Lung (tissue), 12 donors: ENCODE measurements around the gene SDR9C7. TPM values are rescaled to one million over a fixed set of nuclear protein-coding genes. Genes with fewer than 3 reads are reported as not detected.

Source experiments
- ATAC-seq: fragments of 200-7000 bp; cut with Tn5 transposase; one replicate; pipeline ENCODE4 v1.9.1; 2020; ENCODE audit warnings: moderate number of reproducible peaks; ENCODE audit not compliant: insufficient read depth, low FRiP score
- DNase-seq, 3 donors: peaks; one replicate each; pipeline ENCODE4 v3.0.0-alpha.2; 2013 to 2017
- H3K27ac ChIP-seq, 2 donors: one replicate each; pipeline ENCODE4 v1.5.1; 2013; ENCODE audit warnings: mild to moderate bottlenecking in 2 of 2, moderate library complexity in 2 of 2, control low read depth in 1 of 2, inconsistent platforms in 1 of 2, low read depth in 1 of 2, low read length in 1 of 2
- H3K27me3 ChIP-seq, 3 donors: one replicate each; pipeline ENCODE4 v1.5.1; 2013; ENCODE audit warnings: low read length in 2 of 3; ENCODE audit not compliant: control insufficient read depth in 3 of 3, insufficient read depth in 3 of 3
- H3K36me3 ChIP-seq, 4 donors: one replicate each; pipeline ENCODE4 v1.5.1; 2013; ENCODE audit warnings: low read length in 4 of 4, mild to moderate bottlenecking in 1 of 4, moderate library complexity in 1 of 4; ENCODE audit not compliant: control insufficient read depth in 4 of 4, insufficient read depth in 4 of 4
- H3K4me1 ChIP-seq, 5 donors: one replicate each; pipeline ENCODE4 v1.5.1; 2013; ENCODE audit warnings: low read length in 5 of 5, mild to moderate bottlenecking in 2 of 5, moderate library complexity in 1 of 5; ENCODE audit not compliant: control insufficient read depth in 5 of 5, insufficient read depth in 5 of 5
- H3K4me3 ChIP-seq: one replicate; pipeline ENCODE4 v1.5.1; 2013; ENCODE audit warnings: mild to moderate bottlenecking, control low read depth, moderate library complexity
- H3K9ac ChIP-seq, 2 donors: one replicate each; pipeline ENCODE4 v1.5.1; 2013; ENCODE audit warnings: low read length in 2 of 2, control low read depth in 1 of 2; ENCODE audit not compliant: insufficient read depth in 1 of 2
- H3K9me3 ChIP-seq, 4 donors: one replicate each; pipeline ENCODE4 v1.5.1; 2013; ENCODE audit warnings: low read length in 3 of 4, mild to moderate bottlenecking in 1 of 4, moderate library complexity in 1 of 4; ENCODE audit not compliant: control insufficient read depth in 4 of 4, insufficient read depth in 3 of 4
- WGBS, 2 donors: extraction: QIAGEN DNeasy Blood & Tissue Kit; methylation state at CpG; one replicate each; pipeline ENCODE4 v1.1.7; 2013; 5-methylcytosine and 5-hydroxymethylcytosine counted together
- polyA plus RNA-seq, 2 donors: library from polyadenylated mRNA; stranded (reverse); fragments of 200-250 nt; gene quantifications; one replicate each; pipeline ENCODE4 v1.2.1, GENCODE V29; 2013
- total RNA-seq, 2 donors: library from RNA; depleted of rRNA in 1 of 2; stranded (reverse); fragments of >200 nt in 1 of 2; gene quantifications; one replicate each; pipeline ENCODE4 v1.2.1, GENCODE V29; 2014 to 2021
- TF ChIP-seq, protein P1 (sequence below): IDR thresholded peaks from 2 replicates; pipeline ENCODE4 v1.5.1; 2012; ENCODE audit warnings: mild to moderate bottlenecking; ENCODE audit errors: control extremely low read depth, extremely low read depth
- donor health status: control.
- donor health status: control.
- donor health status: Bipolar disorder and iron deficiency.
- donor health status: healthy.
- donor health status: DM: yes; HTN: yes; CAD: no.

Gene SDR9C7
- total and polyA plus RNA-seq, 4 donors: not detected

DNA sequence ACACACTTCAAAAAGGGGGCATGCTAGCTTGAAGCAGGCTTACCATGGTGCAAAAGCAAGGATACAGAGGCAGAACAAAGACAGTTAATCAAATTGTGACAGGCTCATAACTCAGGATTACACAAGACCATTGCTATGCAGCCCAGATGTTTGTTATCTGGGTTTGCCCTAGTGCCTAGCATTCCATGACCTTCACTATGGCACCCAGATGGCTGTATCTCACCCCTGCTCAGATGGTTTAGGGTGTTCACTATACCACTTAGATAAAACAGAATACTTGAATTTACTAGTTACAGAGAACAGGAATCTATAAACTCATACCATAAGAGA lies 56.2 kb downstream of the SDR9C7 start:
- Histone ChIP-seq H3K9ac (no peak overlapping the region), H3K4me3 (no peak overlapping the region), H3K36me3 (no peaks in the 10 kb centered on the region), H3K4me1 (no peaks in the 10 kb centered on the region), H3K27ac (no peak overlapping the region), H3K9me3 (peaks cover 0 to 2% (median 0%) of the 10 kb centered on the region in 4 donors), H3K27me3 (no peaks in the 10 kb centered on the region)
- TF ChIP-seq, protein P1, sequence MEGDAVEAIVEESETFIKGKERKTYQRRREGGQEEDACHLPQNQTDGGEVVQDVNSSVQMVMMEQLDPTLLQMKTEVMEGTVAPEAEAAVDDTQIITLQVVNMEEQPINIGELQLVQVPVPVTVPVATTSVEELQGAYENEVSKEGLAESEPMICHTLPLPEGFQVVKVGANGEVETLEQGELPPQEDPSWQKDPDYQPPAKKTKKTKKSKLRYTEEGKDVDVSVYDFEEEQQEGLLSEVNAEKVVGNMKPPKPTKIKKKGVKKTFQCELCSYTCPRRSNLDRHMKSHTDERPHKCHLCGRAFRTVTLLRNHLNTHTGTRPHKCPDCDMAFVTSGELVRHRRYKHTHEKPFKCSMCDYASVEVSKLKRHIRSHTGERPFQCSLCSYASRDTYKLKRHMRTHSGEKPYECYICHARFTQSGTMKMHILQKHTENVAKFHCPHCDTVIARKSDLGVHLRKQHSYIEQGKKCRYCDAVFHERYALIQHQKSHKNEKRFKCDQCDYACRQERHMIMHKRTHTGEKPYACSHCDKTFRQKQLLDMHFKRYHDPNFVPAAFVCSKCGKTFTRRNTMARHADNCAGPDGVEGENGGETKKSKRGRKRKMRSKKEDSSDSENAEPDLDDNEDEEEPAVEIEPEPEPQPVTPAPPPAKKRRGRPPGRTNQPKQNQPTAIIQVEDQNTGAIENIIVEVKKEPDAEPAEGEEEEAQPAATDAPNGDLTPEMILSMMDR: no peak
- DNase-seq (no peak), ATAC-seq (no peak)

DNA sequence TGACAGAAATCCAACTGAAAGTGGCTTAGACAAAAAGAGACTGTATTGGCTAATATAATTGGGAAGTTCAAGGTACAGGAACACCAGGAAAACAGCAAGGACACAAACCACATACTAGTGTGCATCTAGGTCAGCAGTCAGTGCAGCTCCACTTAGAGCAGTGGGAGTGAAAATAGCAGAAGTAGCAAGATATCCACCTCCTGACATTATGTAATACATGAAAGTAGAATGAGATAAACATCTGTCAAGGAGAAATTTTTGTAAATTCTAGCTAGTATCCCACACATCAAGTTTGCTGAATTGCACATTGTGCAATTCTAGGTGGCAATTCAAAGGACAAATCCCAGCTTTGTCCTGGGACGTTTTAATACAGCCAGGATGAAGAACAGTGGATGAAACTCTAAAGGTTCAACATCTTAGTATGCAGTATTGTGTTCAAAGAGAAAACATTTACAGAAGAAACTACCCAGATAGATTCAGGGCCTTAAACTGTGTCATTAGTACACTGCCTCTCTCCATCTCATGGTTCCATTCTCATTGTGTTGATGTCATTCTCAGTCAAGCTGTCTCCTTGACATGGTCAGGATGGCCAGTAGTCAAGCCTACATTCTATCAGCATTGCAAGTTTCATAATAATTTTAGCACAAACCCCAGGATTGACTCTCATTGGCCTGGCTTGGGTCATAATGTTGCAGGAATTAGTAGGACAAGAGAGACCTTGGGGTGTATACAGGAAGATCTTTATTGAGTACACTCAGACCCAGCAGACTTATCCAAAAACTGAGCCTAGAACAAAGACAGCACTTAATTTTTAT lies 56.8 kb downstream of the SDR9C7 start:
- no peaks in the 10 kb centered on the region for H3K27me3 ChIP-seq
- H3K4me1 ChIP-seq: no peaks in the 10 kb centered on the region
- H3K9me3 ChIP-seq: peaks cover 0 to 2% (median 0%) of the 10 kb centered on the region in 4 donors
- TF ChIP-seq, protein P1: no peak
- H3K27ac ChIP-seq: no peak overlapping the region
- ATAC-seq: no peak
- WGBS, 2 donors: 6 to 27% methylated on average over 1 of the region's 1 CpG
- no peak overlapping the region for H3K9ac ChIP-seq
- no peak overlapping the region for H3K4me3 ChIP-seq
- no peaks in the 10 kb centered on the region for H3K36me3 ChIP-seq
- no peak for DNase-seq

DNA sequence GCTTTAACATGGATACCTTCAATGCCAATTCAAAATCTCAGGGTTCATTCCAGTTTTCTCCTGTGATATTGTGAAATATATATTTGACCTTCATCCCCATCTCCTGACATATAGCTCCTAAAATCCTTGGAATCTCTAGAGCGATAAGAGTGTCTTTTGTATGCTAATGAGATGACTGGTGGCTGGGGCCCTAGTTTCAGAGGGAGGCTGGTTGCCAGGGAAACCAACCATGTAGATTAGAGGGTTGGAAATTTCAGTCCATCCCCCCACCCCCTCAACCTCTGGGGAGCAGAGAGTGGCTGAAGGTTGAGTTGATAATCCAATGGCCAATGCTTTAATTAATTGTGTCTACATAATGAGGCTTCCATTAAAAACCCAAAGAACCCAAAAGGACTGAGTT lies 59.4 kb downstream of the SDR9C7 start:
- no peaks in the 10 kb centered on the region for H3K4me1 ChIP-seq
- TF ChIP-seq, protein P1: no peak
- WGBS, 2 donors: 79 to 90% methylated on average over 1 of the region's 1 CpG
- no peaks in the 10 kb centered on the region for H3K36me3 ChIP-seq
- H3K4me3 ChIP-seq: no peak overlapping the region
- no peak for ATAC-seq
- H3K9me3 ChIP-seq: no peaks in the 10 kb centered on the region
- H3K9ac ChIP-seq: no peak overlapping the region
- H3K27me3 ChIP-seq: no peaks in the 10 kb centered on the region
- no peak for DNase-seq
- H3K27ac ChIP-seq: no peak overlapping the region

DNA sequence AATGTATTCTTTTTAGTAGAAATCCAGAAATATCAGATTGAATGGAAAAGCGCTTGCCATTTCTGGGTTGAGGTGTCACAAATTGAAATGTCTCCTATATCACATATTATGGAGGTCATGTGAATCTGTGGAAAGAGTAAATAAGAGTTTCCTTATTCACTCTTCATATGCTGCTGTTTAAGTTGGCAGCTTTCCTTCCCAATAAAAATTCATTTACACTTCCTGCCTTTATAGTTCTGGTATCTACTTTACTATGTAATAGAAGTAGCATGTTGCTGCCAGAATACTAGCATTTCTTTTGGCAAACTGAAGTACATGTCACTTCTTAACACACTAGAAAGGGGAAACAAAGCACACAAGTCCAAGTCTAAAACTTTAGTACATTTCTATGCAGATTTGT lies 60.8 kb downstream of the SDR9C7 start:
- ATAC-seq (no peak), DNase-seq (peak in 1 of 3 donors; percentile 40)
- Histone ChIP-seq H3K9ac (no peak overlapping the region), H3K36me3 (no peaks in the 10 kb centered on the region), H3K4me3 (no peak overlapping the region), H3K27me3 (no peaks in the 10 kb centered on the region), H3K4me1 (no peaks in the 10 kb centered on the region), H3K27ac (no peak overlapping the region), H3K9me3 (no peaks in the 10 kb centered on the region)
- TF ChIP-seq, protein P1: no peak
- 0 to 97% methylated on average over 1 of the region's 1 CpG for WGBS, 2 donors
